ENCODE data around the gene KRT6C.

DNA sequence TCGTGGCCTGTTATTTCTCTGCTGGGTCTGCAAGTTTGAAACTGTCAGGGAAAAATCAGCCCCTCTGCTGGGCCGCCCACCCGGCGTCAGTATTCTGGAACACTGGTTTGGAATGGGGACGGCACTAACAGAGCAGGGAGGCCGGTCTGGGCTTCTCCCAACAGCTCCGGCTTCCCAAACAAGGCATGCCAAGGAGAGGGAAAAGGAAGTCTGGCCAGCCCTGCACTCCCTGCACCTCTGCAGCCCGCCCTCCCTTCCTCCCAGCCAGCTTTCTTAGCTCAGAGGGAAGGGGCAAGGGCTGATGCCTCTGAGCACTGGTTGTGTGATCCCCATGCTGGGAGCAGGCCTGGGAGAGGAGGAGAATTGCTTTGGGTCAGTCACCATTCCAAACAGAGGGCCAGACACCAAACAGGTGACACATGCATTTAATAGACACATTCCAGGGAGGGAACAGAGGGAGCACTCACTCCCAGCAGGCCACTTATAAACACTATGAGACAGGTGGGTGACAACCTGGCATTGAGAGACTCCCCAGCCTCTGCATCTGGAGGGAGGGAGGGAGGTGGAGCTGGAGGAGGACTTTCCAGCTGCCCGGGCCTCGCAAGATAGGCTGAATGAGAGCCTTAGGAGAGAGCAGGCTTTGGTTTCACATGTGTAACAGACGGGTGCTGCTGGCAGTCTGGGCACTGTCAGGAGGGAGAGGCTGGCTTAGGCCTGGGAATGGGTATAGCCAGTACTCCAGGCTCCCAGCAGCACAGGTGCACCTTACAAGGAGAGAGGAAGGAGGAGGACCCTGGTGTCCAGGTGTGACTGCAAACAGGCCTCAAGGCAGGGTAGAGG lies 49.7 kb downstream of the KRT6C start:
- TF ChIP-seq, protein P1, sequence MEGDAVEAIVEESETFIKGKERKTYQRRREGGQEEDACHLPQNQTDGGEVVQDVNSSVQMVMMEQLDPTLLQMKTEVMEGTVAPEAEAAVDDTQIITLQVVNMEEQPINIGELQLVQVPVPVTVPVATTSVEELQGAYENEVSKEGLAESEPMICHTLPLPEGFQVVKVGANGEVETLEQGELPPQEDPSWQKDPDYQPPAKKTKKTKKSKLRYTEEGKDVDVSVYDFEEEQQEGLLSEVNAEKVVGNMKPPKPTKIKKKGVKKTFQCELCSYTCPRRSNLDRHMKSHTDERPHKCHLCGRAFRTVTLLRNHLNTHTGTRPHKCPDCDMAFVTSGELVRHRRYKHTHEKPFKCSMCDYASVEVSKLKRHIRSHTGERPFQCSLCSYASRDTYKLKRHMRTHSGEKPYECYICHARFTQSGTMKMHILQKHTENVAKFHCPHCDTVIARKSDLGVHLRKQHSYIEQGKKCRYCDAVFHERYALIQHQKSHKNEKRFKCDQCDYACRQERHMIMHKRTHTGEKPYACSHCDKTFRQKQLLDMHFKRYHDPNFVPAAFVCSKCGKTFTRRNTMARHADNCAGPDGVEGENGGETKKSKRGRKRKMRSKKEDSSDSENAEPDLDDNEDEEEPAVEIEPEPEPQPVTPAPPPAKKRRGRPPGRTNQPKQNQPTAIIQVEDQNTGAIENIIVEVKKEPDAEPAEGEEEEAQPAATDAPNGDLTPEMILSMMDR (IDR thresholded peaks at IDR 0.05): no peak
- no peak for TF ChIP-seq POLR2A (IDR thresholded peaks at IDR 0.05)

Data from heart left ventricle (tissue), 13 donors.